Upper lobe of left lung (tissue), 4 donors: ENCODE data around the gene SHC2.

Experiments
- EP300 ChIP-seq, 4 donors: sonication (generic); formaldehyde crosslinking; IDR thresholded peaks; one replicate each; pipeline ENCODE4 v1.5.1; 2017; ENCODE audit warnings: antibody characterized with exemption in 4 of 4, control low read depth in 2 of 4
- POLR2AphosphoS5 ChIP-seq, 2 donors: sonication (generic); formaldehyde crosslinking; IDR thresholded peaks; one replicate each; pipeline ENCODE4 v1.5.1; 2017; ENCODE audit warnings: antibody characterized with exemption in 2 of 2
- TF ChIP-seq, protein P1 (sequence below), 6 experiments: fragments of 450-650 bp in 4 of 6; fragments of 200-600 bp in 2 of 6; sonication (generic) in 2 of 6; IDR thresholded peaks; one replicate each; pipeline ENCODE4 v1.5.1; 2016 to 2019; ENCODE audit warnings: antibody characterized with exemption in 6 of 6

DNA sequence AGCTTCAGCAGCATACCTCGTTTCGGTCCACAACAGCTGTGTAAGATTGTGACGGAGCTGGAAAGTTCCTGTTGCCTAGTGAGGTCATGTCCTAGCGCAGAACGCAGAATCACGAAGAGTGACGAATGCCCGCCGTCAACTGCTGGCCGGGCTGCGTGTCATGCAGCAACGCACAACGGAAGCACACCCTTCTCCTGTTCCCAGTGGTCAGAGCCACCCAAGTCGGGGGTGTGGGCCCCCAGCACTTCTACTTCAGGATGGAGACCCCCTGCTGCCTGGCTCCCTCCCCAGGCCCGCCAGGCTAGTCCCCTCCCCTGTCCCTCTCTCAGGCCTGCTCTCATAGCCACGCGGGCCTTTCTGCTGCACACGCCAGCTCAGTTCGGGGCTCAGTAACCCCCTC lies 77.8 kb downstream of the SHC2 start:
- TF ChIP-seq, protein P1, sequence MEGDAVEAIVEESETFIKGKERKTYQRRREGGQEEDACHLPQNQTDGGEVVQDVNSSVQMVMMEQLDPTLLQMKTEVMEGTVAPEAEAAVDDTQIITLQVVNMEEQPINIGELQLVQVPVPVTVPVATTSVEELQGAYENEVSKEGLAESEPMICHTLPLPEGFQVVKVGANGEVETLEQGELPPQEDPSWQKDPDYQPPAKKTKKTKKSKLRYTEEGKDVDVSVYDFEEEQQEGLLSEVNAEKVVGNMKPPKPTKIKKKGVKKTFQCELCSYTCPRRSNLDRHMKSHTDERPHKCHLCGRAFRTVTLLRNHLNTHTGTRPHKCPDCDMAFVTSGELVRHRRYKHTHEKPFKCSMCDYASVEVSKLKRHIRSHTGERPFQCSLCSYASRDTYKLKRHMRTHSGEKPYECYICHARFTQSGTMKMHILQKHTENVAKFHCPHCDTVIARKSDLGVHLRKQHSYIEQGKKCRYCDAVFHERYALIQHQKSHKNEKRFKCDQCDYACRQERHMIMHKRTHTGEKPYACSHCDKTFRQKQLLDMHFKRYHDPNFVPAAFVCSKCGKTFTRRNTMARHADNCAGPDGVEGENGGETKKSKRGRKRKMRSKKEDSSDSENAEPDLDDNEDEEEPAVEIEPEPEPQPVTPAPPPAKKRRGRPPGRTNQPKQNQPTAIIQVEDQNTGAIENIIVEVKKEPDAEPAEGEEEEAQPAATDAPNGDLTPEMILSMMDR (IDR thresholded peaks at IDR 0.05): no peak
- TF ChIP-seq POLR2AphosphoS5 (IDR thresholded peaks at IDR 0.05) (no peak), EP300 (IDR thresholded peaks at IDR 0.05) (no peak)
